ENCODE data around the gene OSR1. TPM values are rescaled to one million over a fixed set of nuclear protein-coding genes. Genes with fewer than 3 reads are reported as not detected.

Gene OSR1
- total RNA-seq, 1 experiment from 2014 or later: 1.3 TPM

- TF ChIP-seq CTCF (IDR thresholded peaks at IDR 0.05; ENCODE audit: unreplicated experiment): no peak
- Mint-ChIP-seq H3K36me3 (ENCODE audit: insufficient read depth, unreplicated experiment) (no peaks in the 10 kb centered on the region), H3K4me1 (ENCODE audit: insufficient read depth, unreplicated experiment) (no peaks in the 10 kb centered on the region), H3K4me3 (ENCODE audit: unreplicated experiment) (no peak overlapping the region), H3K27ac (ENCODE audit: low read depth, unreplicated experiment) (no peak overlapping the region), H3K27me3 (ENCODE audit: insufficient read depth, unreplicated experiment) (no peaks in the 10 kb centered on the region), H3K9me3 (ENCODE audit: unreplicated experiment) (no peaks in the 10 kb centered on the region)
- no TSS peak for BruUV-seq (replicated peaks)
- intact Hi-C loops (cut with micrococcal nuclease): no loop called here
- CTCF ChIA-PET: interaction anchor here (0.7 kb wide), 1 partner anchor 8 kb away, joined by 5 read pairs; no protein-coding TSS in a partner anchor
- DNase-seq (ENCODE audit: unreplicated experiment): no peak
- POLR2A ChIA-PET: no interaction called here
Observed at GRCh38 chr2:19320813-19321212, 37.6 kb downstream of the OSR1 start.

GRCh38 chr2:19319698-19320097, 38.7 kb downstream of the OSR1 start:
- ChIA-PET POLR2A (no interaction called here), CTCF (no interaction called here)
- no peak overlapping the region for H3K27ac Mint-ChIP-seq (ENCODE audit: low read depth, unreplicated experiment)
- H3K4me1 Mint-ChIP-seq (ENCODE audit: insufficient read depth, unreplicated experiment): no peaks in the 10 kb centered on the region
- no peaks in the 10 kb centered on the region for H3K9me3 Mint-ChIP-seq (ENCODE audit: unreplicated experiment)
- BruUV-seq (replicated peaks): no TSS peak
- H3K27me3 Mint-ChIP-seq (ENCODE audit: insufficient read depth, unreplicated experiment): no peaks in the 10 kb centered on the region
- no peaks in the 10 kb centered on the region for H3K36me3 Mint-ChIP-seq (ENCODE audit: insufficient read depth, unreplicated experiment)
- TF ChIP-seq CTCF (IDR thresholded peaks at IDR 0.05; ENCODE audit: unreplicated experiment): no peak
- H3K4me3 Mint-ChIP-seq (ENCODE audit: unreplicated experiment): no peak overlapping the region
- intact Hi-C loops (cut with micrococcal nuclease): no loop called here
- DNase-seq (ENCODE audit: unreplicated experiment): no peak

GRCh38 chr2:19319064-19319463, 39.4 kb downstream of the OSR1 start:
- Mint-ChIP-seq H3K27me3 (ENCODE audit: insufficient read depth, unreplicated experiment) (no peaks in the 10 kb centered on the region), H3K36me3 (ENCODE audit: insufficient read depth, unreplicated experiment) (no peaks in the 10 kb centered on the region), H3K4me3 (ENCODE audit: unreplicated experiment) (no peak overlapping the region), H3K9me3 (ENCODE audit: unreplicated experiment) (no peaks in the 10 kb centered on the region), H3K27ac (ENCODE audit: low read depth, unreplicated experiment) (no peak overlapping the region), H3K4me1 (ENCODE audit: insufficient read depth, unreplicated experiment) (no peaks in the 10 kb centered on the region)
- no peak for DNase-seq (ENCODE audit: unreplicated experiment)
- BruUV-seq (replicated peaks): no TSS peak
- intact Hi-C loops (cut with micrococcal nuclease): no loop called here
- ChIA-PET CTCF (no interaction called here), POLR2A (interaction anchor here (0.6 to 1.8 kb wide), 2 partner anchors 28 to 171 kb away, joined by 3 to 6 read pairs; no protein-coding TSS in a partner anchor)
- TF ChIP-seq CTCF (IDR thresholded peaks at IDR 0.05; ENCODE audit: unreplicated experiment): no peak

GRCh38 chr2:19313553-19313952, 44.9 kb downstream of the OSR1 start:
- H3K27ac Mint-ChIP-seq (ENCODE audit: low read depth, unreplicated experiment): no peak overlapping the region
- no TSS peak for BruUV-seq (replicated peaks)
- no peaks in the 10 kb centered on the region for H3K36me3 Mint-ChIP-seq (ENCODE audit: insufficient read depth, unreplicated experiment)
- H3K27me3 Mint-ChIP-seq (ENCODE audit: insufficient read depth, unreplicated experiment): no peaks in the 10 kb centered on the region
- H3K4me1 Mint-ChIP-seq (ENCODE audit: insufficient read depth, unreplicated experiment): no peaks in the 10 kb centered on the region
- TF ChIP-seq CTCF (IDR thresholded peaks at IDR 0.05; ENCODE audit: unreplicated experiment): no peak
- H3K4me3 Mint-ChIP-seq (ENCODE audit: unreplicated experiment): no peak overlapping the region
- CTCF ChIA-PET: interaction anchor here (0.6 to 0.9 kb wide), 4 partner anchors 8 to 509 kb away, joined by 3 to 5 read pairs (median 4); no protein-coding TSS in a partner anchor
- intact Hi-C loops (cut with micrococcal nuclease): loop anchor here (1.0 kb wide), 1 partner anchor 49 kb away; no protein-coding TSS in a partner anchor
- DNase-seq (ENCODE audit: unreplicated experiment): no peak
- POLR2A ChIA-PET: no interaction called here
- no peaks in the 10 kb centered on the region for H3K9me3 Mint-ChIP-seq (ENCODE audit: unreplicated experiment)
